ENCODE results near the gene RTF1. TPM values are rescaled to one million over a fixed set of nuclear protein-coding genes. Genes with fewer than 3 reads are reported as not detected.

The RTF1 gene
- total RNA-seq, 1 experiment from 2014 or later = 30.6 TPM

- POLR2A ChIA-PET = interaction anchor here (0.7 to 1.1 kb wide), 2 partner anchors 8 to 807 kb away, joined by 3 read pairs; no protein-coding TSS in a partner anchor
- Mint-ChIP-seq H3K27me3 (ENCODE audit: insufficient read depth, unreplicated experiment) (no peaks in the 10 kb centered on the region), H3K4me1 (ENCODE audit: insufficient read depth, unreplicated experiment) (peaks cover 8% of the 10 kb centered on the region), H3K27ac (ENCODE audit: low read depth, unreplicated experiment) (no peak overlapping the region), H3K4me3 (ENCODE audit: unreplicated experiment) (no peak overlapping the region), H3K9me3 (ENCODE audit: unreplicated experiment) (no peaks in the 10 kb centered on the region), H3K36me3 (ENCODE audit: insufficient read depth, unreplicated experiment) (peaks cover 79% of the 10 kb centered on the region)
- no peak for TF ChIP-seq CTCF (IDR thresholded peaks at IDR 0.05; ENCODE audit: unreplicated experiment)
- CTCF ChIA-PET = interaction anchor here (1.3 kb wide), 1 partner anchor 17 kb away, joined by 9 read pairs; no protein-coding TSS in a partner anchor
- intact Hi-C loops (cut with micrococcal nuclease) = no loop called here
- DNase-seq (ENCODE audit: unreplicated experiment) = no peak
- TSS peak; percentile 28 for BruUV-seq (replicated peaks)
Measured at GRCh38 chr15:41482110-41482877, 65.4 kb downstream of the RTF1 start.

GRCh38 chr15:41483115-41483514, 66.2 kb downstream of the RTF1 start:
- H3K27me3 Mint-ChIP-seq (ENCODE audit: insufficient read depth, unreplicated experiment) = no peaks in the 10 kb centered on the region
- H3K36me3 Mint-ChIP-seq (ENCODE audit: insufficient read depth, unreplicated experiment) = peaks cover 72% of the 10 kb centered on the region
- peaks cover 11% of the 10 kb centered on the region for H3K4me1 Mint-ChIP-seq (ENCODE audit: insufficient read depth, unreplicated experiment)
- TF ChIP-seq CTCF (IDR thresholded peaks at IDR 0.05; ENCODE audit: unreplicated experiment) = no peak
- no peak overlapping the region for H3K4me3 Mint-ChIP-seq (ENCODE audit: unreplicated experiment)
- intact Hi-C loops (cut with micrococcal nuclease) = no loop called here
- no peaks in the 10 kb centered on the region for H3K9me3 Mint-ChIP-seq (ENCODE audit: unreplicated experiment)
- ChIA-PET CTCF (interaction anchor here (0.6 to 1.3 kb wide), 3 partner anchors 17 to 916 kb away, joined by 3 to 9 read pairs (median 4); no protein-coding TSS in a partner anchor), POLR2A (no interaction called here)
- no peak for DNase-seq (ENCODE audit: unreplicated experiment)
- no TSS peak for BruUV-seq (replicated peaks)
- H3K27ac Mint-ChIP-seq (ENCODE audit: low read depth, unreplicated experiment) = peak overlapping the region; percentile 54

- H3K27me3 Mint-ChIP-seq (ENCODE audit: insufficient read depth, unreplicated experiment) = no peaks in the 10 kb centered on the region
- no peak for DNase-seq (ENCODE audit: unreplicated experiment)
- intact Hi-C loops (cut with micrococcal nuclease) = no loop called here
- H3K4me1 Mint-ChIP-seq (ENCODE audit: insufficient read depth, unreplicated experiment) = peaks cover 11% of the 10 kb centered on the region
- H3K4me3 Mint-ChIP-seq (ENCODE audit: unreplicated experiment) = no peak overlapping the region
- POLR2A ChIA-PET = no interaction called here
- no peaks in the 10 kb centered on the region for H3K9me3 Mint-ChIP-seq (ENCODE audit: unreplicated experiment)
- H3K27ac Mint-ChIP-seq (ENCODE audit: low read depth, unreplicated experiment) = peak overlapping the region; percentile 54
- BruUV-seq (replicated peaks) = no TSS peak
- CTCF ChIA-PET = interaction anchor here (0.6 to 1.0 kb wide), 4 partner anchors 18 to 916 kb away, joined by 3 to 4 read pairs (median 3); no protein-coding TSS in a partner anchor
- no peak for TF ChIP-seq CTCF (IDR thresholded peaks at IDR 0.05; ENCODE audit: unreplicated experiment)
- H3K36me3 Mint-ChIP-seq (ENCODE audit: insufficient read depth, unreplicated experiment) = peaks cover 68% of the 10 kb centered on the region
Measured at GRCh38 chr15:41483519-41483918, 66.6 kb downstream of the RTF1 start.

GRCh38 chr15:41484937-41485625, 68.2 kb downstream of the RTF1 start:
- peaks cover 53% of the 10 kb centered on the region for H3K36me3 Mint-ChIP-seq (ENCODE audit: insufficient read depth, unreplicated experiment)
- H3K9me3 Mint-ChIP-seq (ENCODE audit: unreplicated experiment) = peaks cover 2% of the 10 kb centered on the region
- intact Hi-C loops (cut with micrococcal nuclease) = no loop called here
- peaks cover 13% of the 10 kb centered on the region for H3K4me1 Mint-ChIP-seq (ENCODE audit: insufficient read depth, unreplicated experiment)
- no peak for DNase-seq (ENCODE audit: unreplicated experiment)
- H3K27me3 Mint-ChIP-seq (ENCODE audit: insufficient read depth, unreplicated experiment) = no peaks in the 10 kb centered on the region
- POLR2A ChIA-PET = interaction anchor here (0.7 to 1.6 kb wide), 3 partner anchors 9 to 59 kb away, joined by 3 to 7 read pairs (median 3); partner anchors contain the start of gene RPAP1
- CTCF ChIA-PET = interaction anchor here (0.6 kb wide), 1 partner anchor 14 kb away, joined by 3 read pairs; no protein-coding TSS in a partner anchor
- H3K4me3 Mint-ChIP-seq (ENCODE audit: unreplicated experiment) = no peak overlapping the region
- H3K27ac Mint-ChIP-seq (ENCODE audit: low read depth, unreplicated experiment) = peak overlapping the region; percentile 54
- BruUV-seq (replicated peaks) = no TSS peak
- no peak for TF ChIP-seq CTCF (IDR thresholded peaks at IDR 0.05; ENCODE audit: unreplicated experiment)

Measured in MCF 10A (cell line).